Fibroblast of skin of left biceps (primary cell): ENCODE measurements around the gene SLC22A6.

Experiments used
- DNase-seq, 2 experiments: peaks; one replicate each; pipeline ENCODE4 v3.0.0-alpha.2; 2013; ENCODE audit warnings: low read depth in 2 of 2

Gene SLC22A6, protein sequence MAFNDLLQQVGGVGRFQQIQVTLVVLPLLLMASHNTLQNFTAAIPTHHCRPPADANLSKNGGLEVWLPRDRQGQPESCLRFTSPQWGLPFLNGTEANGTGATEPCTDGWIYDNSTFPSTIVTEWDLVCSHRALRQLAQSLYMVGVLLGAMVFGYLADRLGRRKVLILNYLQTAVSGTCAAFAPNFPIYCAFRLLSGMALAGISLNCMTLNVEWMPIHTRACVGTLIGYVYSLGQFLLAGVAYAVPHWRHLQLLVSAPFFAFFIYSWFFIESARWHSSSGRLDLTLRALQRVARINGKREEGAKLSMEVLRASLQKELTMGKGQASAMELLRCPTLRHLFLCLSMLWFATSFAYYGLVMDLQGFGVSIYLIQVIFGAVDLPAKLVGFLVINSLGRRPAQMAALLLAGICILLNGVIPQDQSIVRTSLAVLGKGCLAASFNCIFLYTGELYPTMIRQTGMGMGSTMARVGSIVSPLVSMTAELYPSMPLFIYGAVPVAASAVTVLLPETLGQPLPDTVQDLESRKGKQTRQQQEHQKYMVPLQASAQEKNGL

DNA sequence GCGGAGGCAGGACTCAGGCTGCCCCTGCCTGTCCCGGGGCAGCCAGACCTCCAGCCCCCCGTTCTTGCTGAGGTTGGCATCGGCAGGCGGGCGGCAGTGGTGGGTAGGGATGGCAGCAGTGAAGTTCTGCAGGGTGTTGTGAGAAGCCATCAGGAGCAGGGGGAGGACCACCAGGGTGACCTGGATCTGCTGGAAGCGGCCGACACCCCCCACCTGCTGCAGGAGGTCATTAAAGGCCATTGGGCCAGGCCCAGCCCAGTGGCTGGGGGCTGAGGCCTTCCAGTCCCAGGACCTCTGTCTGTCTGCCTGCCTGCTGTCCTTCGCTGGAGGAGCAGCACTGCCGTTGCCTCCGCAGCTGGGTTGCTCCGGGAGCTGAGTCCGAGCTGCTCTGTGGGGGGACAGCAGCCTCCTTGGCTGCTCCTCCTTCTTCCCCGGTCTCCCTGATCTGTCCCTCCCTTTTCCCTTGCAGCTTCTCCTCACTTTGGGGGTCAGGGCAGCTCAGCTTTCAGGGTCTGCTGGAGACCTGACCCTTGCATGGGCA lies at the start of gene SLC22A6:
Gene SLC22A6 (minus strand): TSS at position 517 of the 541 bp plus-strand sequence. CDS start 277 bp downstream, at position 240.
- DNase-seq: no peak

DNA sequence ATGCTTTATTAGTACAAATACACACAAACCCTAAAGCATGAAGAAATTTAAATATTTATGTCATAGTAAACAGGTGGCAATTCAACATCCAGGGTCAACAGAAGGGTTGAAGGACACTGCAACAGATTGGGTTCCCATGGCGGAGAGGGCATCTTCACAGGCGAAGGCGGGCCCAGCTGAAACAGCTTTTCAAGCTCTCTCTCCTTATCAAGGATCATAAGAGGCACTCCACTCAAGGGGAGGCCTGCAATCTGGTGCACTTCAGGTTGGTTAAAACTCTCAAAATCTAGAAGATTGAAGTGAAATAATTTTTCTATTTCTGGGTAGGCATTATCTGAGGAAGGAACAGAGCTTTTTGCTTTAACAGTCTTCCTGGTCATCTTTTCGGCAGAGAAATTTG lies 47.7 kb upstream of the SLC22A6 start:
- DNase-seq: no peak

DNA sequence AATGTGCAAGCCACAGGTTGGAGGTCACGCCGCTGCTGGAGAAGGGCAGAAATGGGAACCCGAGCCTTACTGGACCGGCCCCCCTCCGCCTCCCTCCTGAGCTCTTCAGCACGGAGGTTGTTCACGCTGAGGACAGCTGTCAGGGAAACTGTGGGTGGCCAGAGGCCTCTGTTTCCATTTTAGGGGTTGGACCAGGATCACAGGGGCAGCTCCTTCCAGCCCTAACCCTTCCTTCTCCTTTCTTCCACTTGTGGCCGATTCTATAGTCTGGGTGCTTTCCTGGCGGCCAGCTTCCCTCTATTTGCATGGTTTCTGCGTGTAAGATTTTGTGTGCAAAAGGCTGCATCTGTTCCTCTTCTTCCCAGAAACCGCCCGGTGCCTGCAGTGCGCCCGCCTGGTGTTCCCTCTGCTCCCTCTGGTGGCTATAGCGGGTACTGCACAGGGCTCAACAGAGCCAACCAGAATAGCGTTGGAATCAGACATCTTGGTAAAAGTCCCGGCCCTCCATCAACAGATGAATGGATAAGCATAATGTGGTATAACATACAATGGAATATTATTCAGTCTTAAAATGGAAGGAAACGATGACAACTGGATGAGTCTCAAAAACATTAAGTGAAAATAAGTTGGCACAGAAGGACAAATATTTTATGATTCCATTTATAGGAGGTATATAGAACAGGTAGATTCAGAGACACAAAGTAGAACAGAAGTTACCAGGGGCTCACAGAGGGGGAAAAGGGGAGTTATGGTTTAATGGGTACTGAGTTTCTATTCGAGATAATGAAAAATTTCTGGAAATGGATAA lies 39.3 kb upstream of the SLC22A6 start:
- DNase-seq: peak; percentile 25 to 39

DNA sequence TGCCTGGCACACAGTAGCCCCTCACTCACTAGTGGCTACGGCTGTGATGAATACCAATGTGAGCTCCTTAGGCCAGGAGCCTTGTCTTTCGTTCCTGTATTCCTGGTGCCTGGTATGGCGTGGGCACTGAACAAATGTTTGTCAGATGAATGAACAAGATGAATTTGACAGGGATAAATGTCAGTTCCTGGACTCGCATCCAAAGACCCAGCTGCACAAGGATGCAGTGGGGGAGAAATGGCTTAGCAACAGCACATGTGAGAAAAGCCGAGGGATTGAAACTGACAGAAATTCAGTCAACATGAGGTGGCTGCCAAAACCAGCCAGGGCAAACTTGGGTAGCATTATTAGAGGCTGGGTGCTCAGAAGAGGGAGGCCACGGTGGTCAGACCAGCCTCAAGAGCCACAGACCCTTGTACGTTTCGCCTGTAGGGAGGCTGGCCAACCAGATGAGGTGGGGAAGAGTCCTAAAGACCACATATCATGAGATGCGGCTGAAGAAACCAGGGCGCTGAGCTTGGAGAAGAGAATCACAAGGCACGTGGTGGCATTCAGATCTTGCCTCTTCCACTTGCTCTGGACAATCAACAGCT lies 38.6 kb upstream of the SLC22A6 start:
- DNase-seq: no peak

DNA sequence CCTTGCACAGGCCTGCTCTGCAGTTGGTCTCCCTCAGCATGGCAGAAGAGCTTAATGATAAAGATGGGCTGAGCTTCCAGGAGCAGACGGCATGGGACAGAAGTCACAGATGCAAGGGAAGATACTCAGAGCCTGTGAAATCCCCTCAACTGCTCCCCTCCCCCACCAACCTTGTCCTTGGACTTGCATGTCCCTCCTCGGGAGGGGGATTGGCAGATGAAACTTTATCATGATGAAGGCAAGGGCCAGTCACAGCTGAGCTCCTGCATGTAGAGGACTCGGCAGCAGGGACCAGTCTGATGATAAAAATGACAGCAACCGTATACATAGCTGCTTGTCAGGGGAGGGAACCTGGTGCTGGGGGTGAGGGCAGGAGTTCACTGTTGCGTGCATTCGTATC lies 37.7 kb upstream of the SLC22A6 start:
- DNase-seq: no peak

DNA sequence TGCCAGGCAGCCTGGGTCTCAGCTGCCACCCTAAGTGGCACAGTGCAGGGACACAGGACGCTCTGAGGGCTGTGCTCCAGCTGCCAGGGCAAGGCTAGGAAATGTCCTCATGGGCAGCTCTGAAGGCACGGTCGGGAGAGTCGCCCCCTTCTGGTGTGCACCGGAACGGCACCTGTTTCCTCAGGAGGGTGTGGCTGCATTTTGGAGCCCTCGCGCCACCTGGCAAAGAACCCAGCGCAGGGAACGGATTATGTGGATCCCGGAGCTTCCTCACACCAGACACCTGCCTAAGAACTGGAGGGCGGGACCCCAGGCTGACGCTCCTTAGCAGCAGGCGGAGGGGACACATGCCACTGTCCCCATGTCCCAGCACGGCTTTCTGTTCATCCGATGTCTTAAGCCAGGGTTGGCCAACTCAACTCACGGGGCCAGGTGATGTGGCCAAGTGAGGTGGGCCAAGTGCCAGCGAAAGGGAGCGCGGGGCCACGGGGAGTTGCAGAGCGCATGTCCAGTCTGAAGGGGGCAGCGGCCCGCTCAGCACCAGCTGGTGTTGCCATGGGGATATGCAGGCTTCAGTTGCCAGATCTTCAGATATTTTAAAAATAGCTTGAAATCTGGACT lies 36.0 kb upstream of the SLC22A6 start:
- DNase-seq: no peak

DNA sequence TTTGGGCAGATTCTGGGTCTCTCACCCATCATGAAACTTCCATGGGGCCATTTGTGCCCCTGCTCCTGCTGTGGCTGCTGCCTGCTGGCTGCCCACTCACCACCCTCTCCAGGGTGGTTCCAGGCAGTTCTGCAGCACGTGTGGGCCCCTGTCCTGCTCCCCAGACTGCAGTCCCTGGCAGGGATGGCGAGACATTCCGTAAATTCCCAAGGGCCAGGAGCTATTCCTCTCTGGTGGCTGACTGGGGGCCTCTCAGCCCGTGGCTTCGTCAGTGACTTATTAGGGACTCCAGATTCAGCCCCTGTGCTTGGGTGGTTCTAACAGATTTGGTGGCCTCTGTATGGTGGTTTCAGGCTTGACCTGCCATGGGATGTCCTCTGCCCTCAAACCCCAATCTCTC lies 34.7 kb upstream of the SLC22A6 start:
- no peak for DNase-seq

DNA sequence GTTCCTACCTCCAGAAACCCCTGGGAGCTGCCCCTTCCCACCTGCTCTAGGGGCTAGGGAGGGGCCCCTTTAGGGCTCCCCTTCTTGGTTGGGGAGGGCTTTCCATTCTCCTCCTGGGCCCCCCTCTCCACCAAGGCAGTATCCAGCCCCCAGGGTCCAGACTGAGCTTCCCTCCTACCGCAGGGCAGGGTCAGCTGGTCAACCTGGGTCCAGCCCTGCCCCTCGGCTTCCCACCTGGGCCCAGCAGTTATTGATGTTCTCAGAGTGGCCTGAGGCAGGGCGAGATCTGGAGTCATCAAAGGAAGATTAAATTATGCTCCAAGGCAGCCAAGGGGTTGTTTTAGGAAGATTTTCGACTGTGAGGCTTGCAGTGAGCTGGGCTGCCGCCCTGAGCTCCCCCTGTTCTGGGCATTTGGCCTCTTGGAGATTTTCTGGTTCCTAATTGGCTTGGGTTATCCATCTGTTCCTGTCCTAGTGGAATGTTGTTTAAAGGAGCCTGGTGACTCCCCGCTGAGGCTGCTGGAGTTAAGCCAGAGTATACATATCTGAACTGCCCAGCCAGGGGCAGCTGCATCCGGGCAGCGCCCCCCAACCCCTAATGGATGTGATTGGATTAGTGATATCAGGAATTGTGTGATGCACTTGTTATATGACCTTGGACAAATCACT lies 32.7 kb upstream of the SLC22A6 start:
- no peak for DNase-seq

DNA sequence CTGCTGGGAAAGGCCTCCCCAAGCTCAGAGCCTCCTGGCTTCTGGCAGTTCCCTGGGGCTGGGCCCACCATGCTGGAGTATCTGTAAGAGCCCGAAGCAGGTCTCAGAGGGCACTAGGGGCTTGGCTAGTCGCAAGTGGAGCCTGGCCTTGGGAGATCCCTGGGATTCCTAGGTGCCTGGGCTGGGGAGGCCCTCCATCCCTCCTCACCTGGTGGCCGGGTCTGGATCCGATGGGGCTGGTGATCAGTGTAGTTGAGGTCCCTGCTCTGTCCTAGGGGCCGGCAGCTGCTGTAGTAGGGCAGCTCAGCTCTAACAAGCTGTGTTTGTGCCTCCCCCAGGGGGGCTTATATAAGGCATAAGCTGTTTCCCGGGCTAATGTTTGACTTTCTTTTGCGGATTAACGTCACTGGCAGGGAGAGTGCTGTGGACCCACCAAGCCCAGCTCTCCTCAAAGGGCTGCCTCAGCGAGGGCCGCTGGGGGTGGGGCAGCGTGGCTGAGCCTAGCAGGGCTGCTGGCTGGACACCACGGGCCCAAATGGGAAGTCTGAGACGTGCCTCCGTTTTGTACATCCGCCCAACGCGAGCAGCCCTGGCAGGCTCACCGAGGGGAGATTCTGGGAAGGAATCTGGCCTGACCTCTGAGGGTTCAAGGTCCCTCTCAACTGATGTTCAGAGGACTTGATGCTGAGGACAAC lies 30.9 kb upstream of the SLC22A6 start, which contains the start of gene SLC22A8:
Gene SLC22A8 (minus strand): TSS at position 321 of the 695 bp plus-strand sequence. CDS start 883 bp downstream, outside the sequence.
- DNase-seq: no peak

DNA sequence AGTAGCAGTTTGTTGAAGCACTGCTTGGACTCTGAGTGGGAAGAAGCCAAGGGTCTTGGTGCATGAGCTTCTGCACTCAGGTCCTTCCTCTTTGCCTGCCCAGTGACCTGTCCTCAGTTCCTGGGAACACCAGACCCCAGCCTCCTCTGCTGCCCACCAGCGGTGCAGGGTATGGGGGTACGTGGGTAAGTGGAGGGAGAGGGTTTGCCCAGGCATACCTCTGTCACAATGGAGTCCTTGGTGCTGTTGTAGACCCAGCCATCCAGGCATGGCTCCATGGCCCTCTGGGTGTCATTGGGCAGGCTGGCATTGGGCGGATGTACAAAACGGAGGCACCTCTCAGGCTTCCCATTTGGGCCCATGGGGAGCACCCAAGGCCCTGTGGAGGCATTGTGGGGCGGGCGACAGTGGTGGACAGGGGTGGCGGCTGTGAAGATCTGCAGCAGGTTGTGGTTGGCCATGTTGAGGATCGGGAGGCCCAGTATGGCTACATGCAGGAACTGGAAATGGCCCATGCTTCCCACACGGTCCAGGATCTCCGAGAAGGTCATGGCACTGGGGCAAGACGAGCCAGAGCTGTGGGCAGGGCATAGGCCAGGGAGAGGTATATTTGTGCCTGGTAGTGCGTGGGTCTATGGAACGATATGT lies 29.8 kb upstream of the SLC22A6 start:
- no peak for DNase-seq

DNA sequence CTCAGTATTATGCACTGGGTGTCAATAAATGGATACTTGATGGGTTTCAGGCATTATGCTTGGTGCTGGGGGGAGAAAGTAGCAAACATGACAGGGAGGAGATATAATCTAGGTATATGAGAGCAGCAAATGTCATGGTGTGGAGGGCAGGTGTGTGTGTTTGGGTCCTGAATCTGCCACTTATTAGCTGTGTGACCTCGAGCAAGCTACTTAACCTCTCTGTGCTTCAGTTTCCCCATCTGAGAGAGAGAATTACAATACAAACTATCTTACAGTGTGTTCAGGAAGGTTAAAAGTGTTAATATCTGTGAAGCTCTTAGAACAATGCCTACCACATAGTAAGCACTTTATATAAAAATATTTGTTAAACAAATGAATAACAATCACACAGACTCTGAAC lies 28.1 kb upstream of the SLC22A6 start:
- no peak for DNase-seq

DNA sequence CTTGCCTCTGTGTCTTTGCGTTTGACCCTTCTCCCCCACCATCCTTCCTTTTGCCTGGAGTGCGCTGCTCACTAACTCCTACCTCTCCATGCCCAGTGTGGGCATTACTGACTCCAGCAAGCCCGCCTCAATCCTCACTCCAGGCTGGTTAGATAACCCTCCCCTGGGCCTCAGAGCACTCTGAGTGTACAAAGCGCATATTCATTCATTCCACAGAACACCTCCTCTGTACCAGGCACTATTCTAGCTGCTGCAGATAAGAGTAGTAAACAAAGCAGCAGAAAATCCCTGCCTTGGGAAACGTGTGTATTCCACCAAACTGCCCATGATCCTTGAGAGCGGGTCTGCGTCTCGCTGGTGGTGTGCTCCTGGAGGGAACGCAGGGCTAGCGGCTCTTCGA lies 27.7 kb upstream of the SLC22A6 start:
- DNase-seq: no peak

DNA sequence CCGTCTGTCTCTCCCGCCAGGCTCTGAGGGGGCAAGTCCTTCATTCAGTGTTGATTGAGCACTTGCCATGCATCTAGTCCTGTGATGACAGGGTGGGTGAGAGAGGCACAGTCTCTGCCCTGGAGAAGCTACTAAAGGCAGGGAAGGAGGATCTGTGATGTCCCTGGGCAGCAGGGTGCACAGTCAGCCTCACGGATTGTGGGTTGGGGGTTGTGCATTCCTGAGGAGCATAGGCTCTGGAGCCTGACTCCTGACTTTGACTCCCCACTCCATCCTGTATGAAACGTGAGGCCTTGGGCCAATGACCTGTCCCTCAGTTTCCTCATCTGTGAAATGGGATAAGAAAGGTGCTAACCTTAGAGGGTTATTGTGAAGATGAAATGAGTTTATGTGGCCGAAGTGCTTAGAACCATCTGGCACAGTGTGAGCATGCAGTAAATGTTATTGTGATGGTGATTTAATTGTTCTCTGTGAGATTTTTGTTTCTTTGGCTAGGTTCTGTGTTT lies 26.2 kb upstream of the SLC22A6 start:
- no peak for DNase-seq

DNA sequence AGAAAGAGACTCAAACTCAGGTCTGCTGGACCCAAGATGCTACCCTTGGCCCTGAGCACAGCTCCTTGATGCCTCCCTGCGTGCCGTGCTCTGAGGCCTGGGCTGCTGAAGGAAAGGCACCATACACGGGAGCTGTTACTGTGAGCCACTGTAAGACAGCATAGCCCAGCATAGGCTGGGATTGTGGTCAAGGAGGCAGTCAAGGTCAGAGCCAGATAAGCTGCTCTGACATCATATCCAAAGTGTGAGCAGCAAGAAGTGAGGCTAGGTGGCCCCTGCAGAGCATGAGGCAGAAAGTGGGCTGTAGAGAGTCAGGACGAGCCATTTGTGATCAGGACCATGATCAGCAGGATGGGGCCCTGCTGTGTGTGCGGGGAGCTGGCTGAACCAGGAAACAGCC lies 23.2 kb upstream of the SLC22A6 start:
- DNase-seq: no peak

DNA sequence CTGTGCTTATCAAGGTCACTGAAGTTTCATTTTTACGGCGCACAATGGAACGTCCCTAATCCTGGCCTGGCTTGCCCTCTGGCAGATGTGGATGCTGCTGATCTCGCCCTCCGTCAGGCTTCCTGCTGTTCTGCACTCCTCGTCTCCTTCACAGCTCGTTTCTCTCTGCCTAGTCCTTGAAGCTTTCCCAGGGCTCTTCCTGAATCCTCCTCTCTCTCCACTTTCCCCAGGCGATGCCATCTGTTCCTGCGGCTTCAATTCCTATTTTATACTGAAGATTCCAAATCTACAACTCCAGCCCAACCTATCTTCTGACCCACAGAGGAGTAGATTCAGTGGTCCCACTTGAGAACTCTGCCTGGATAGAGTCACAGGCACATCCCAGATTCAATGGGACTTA lies 16.7 kb upstream of the SLC22A6 start:
- DNase-seq: no peak

DNA sequence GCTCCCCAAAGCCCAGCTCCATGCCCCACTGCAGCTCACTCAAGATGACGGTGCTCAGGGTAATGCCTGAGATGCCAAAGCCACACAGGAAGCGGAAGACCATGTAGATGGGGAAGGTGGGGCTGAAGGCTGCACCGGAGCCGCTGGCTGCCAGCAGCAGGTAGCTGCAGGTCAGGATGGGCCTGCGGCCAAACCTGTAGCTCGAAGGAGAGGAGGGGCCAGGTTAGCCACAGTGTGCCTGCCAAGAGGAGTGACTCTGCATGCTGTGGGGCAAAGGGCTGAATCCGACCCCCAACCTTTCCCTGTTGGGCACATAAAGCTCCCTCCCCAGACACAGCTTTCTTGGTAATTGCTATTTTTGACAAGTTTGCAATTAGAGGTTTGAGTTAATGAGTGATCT lies 14.9 kb upstream of the SLC22A6 start:
- DNase-seq: no peak

DNA sequence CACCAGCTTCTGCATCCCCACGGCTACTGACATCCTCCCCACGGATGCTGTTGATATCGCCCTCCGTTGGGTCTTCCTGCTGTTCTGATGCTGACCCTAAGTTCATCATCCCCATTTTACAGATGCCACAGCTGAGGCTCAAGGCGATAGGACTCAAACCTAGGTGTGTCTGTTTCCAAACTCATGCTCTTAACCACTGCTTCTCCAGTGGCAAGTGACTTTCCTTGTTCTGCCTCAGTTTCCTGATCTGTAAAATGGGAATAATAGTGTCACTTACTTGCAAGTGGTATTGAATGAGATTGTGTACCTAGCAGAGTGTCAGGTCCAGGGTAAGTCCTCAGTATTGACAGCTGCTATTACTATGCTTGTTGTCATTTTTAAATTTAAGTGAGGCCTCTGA lies 14.4 kb upstream of the SLC22A6 start:
- no peak for DNase-seq

DNA sequence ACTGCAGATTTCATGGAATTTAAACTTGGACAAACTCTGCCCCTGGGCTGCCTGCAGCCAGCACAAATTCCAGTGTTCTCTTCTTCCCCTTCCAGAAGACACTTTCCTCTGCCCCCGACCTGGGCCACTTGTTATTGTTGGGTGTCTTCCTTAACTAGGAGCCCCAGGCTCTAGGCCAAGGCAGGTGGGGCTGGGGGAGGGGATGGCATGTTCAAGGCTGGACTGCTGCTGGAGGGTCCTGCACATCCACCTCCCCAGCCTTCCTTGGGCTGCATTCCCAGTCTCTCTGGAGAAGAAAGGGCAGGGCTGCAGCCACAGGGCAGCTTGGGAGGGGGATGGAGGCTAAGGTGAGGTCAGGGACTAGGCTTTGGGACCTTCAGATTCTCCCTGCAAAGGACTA lies 11.5 kb upstream of the SLC22A6 start:
- no peak for DNase-seq

DNA sequence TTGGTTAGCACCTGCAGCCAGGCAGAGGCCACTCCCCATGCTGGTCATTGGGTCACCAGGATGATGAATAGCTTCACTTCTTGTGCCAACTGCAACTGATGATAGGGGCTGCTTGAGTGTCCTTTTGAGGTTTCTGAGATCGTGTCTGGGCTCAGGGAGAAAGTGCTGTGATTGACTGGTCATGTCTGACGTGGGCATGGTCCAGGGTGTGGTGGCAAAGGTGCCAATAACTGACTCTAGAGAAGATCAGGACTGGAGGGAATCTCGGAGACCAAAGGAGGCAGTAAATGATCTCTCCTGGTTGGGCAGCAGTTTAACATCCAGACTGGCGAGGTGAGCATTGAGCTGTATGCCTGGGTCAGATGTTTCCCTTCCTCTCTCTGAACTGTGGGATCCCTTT lies 10.0 kb upstream of the SLC22A6 start:
- no peak for DNase-seq

DNA sequence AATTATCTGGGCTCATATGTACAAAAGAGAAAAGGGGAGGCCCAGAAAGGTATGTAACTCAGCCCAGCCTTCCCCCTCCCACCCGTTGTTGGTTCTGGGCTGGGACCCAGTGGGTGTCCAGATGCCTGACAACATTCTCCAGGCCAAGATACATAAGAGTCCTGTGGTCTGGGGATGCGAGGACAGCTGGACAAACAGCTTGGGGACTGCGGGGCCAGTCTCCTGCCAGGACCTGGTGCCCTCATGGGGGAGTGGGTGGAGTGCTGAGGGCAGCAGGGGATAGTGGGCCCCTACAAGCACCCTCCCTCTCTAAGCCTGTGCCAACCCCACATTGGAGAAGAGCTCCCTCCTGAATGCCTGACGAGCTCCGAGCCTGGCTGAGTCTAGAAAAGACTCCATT lies 3.5 kb upstream of the SLC22A6 start:
- no peak for DNase-seq
